Adrenal gland (tissue), 5 donors: ENCODE results near the gene COL5A1.

Experiments used
- POLR2A ChIP-seq, 2 donors: fragments of 450-650 bp; IDR thresholded peaks; one replicate each; pipeline ENCODE4 v1.6.1; 2017; ENCODE audit warnings: antibody characterized with exemption in 2 of 2, mild to moderate bottlenecking in 2 of 2, moderate library complexity in 1 of 2
- TF ChIP-seq, protein P1 (sequence below), 6 experiments: fragments of 450-650 bp in 4 of 6; fragments of 200-600 bp in 2 of 6; sonication (generic) in 1 of 6; IDR thresholded peaks; 1 replicate in 5 of 6; 2 replicates in 1 of 6; pipeline versions ENCODE4 v1.5.1 to v1.8.0; 2016 to 2021; ENCODE audit warnings: antibody characterized with exemption in 6 of 6, mild to moderate bottlenecking in 2 of 6, moderate library complexity in 1 of 6
- donor health status: DM: no; HTN: no; CAD: no.

- no peak for TF ChIP-seq POLR2A (IDR thresholded peaks at IDR 0.05)
- TF ChIP-seq, protein P1, sequence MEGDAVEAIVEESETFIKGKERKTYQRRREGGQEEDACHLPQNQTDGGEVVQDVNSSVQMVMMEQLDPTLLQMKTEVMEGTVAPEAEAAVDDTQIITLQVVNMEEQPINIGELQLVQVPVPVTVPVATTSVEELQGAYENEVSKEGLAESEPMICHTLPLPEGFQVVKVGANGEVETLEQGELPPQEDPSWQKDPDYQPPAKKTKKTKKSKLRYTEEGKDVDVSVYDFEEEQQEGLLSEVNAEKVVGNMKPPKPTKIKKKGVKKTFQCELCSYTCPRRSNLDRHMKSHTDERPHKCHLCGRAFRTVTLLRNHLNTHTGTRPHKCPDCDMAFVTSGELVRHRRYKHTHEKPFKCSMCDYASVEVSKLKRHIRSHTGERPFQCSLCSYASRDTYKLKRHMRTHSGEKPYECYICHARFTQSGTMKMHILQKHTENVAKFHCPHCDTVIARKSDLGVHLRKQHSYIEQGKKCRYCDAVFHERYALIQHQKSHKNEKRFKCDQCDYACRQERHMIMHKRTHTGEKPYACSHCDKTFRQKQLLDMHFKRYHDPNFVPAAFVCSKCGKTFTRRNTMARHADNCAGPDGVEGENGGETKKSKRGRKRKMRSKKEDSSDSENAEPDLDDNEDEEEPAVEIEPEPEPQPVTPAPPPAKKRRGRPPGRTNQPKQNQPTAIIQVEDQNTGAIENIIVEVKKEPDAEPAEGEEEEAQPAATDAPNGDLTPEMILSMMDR (IDR thresholded peaks at IDR 0.05) = no peak
Measured at GRCh38 chr9:134775081-134775951, 133.7 kb downstream of the COL5A1 start.
